Naive thymus-derived CD4-positive, alpha-beta T cell (primary cell): ENCODE measurements around the gene WDR73. TPM values are rescaled to one million over a fixed set of nuclear protein-coding genes. Genes with fewer than 3 reads are reported as not detected.
A peak's percentile ranks its signal among the peaks of the same experiment; 100 is the strongest.

Experiments used
- ATAC-seq: fragments of 150-1000 bp; cut with Tn5 transposase; 2 replicates; pipeline ENCODE4 v1.10.0; 2021; ENCODE audit warnings: mild to moderate bottlenecking, moderate library complexity
- CTCF ChIA-PET: fragments of 350-600 bp; sonication (Branson Sonifier 250); formaldehyde crosslinking; loops from one replicate; lab custom pipeline; 2021; ENCODE audit warnings: antibody characterized with exemption; lab: Charles Lee
- POLR2A ChIA-PET: fragments of 350-600 bp; sonication (Branson Sonifier 250); formaldehyde crosslinking; loops from one replicate; lab custom pipeline; 2021; ENCODE audit warnings: antibody characterized with exemption, inconsistent platforms; lab: Charles Lee
- DNase-seq, 9 donors: peaks; one replicate each; pipeline versions ENCODE4 v3.0.0 to v3.0.0-alpha.2; 2020 to 2022; ENCODE audit warnings: mixed read lengths in 1 of 9
- H3K27ac ChIP-seq: one replicate; pipeline ENCODE4 v1.7.0; 2013; ENCODE audit warnings: mild to moderate bottlenecking, low read depth, low read length, moderate library complexity
- H3K27me3 ChIP-seq, 2 donors: one replicate each; pipeline ENCODE4 v1.7.0; 2013; ENCODE audit warnings: low read length in 2 of 2, mild to moderate bottlenecking in 2 of 2, moderate library complexity in 2 of 2; ENCODE audit not compliant: control insufficient read depth in 2 of 2, insufficient read depth in 2 of 2
- H3K36me3 ChIP-seq, 3 experiments: 1 replicate in 2 of 3; 2 replicates in 1 of 3; pipeline ENCODE4 v1.7.0; 2013; ENCODE audit warnings: low read length in 3 of 3, mild to moderate bottlenecking in 3 of 3, moderate library complexity in 1 of 3; ENCODE audit not compliant: insufficient read depth in 3 of 3, control insufficient read depth in 2 of 3
- H3K4me1 ChIP-seq, 2 donors: one replicate each; pipeline ENCODE4 v1.7.0; 2013; ENCODE audit warnings: low read length in 2 of 2, mild to moderate bottlenecking in 2 of 2, moderate library complexity in 1 of 2; ENCODE audit not compliant: control insufficient read depth in 2 of 2, insufficient read depth in 2 of 2
- H3K4me3 ChIP-seq: 2 replicates; pipeline ENCODE4 v1.7.0; 2013; ENCODE audit warnings: mild to moderate bottlenecking, low read length
- H3K9me3 ChIP-seq, 3 experiments: 1 replicate in 2 of 3; 2 replicates in 1 of 3; pipeline ENCODE4 v1.7.0; 2013; ENCODE audit warnings: low read length in 3 of 3; ENCODE audit not compliant: control insufficient read depth in 2 of 3
- H3K27ac Mint-ChIP-seq, 9 donors: one replicate each; pipeline ENCODE4 v1.8.0; 2020 to 2022; ENCODE audit warnings: mixed read lengths in 9 of 9, mild to moderate bottlenecking in 8 of 9, moderate library complexity in 5 of 9, inconsistent platforms in 2 of 9
- H3K27me3 Mint-ChIP-seq, 5 donors: one replicate each; pipeline ENCODE4 v1.8.0; 2021 to 2022; ENCODE audit warnings: mixed read lengths in 5 of 5, mild to moderate bottlenecking in 1 of 5
- H3K36me3 Mint-ChIP-seq, 5 donors: one replicate each; pipeline ENCODE4 v1.8.0; 2020 to 2022; ENCODE audit warnings: mixed read lengths in 5 of 5, mild to moderate bottlenecking in 3 of 5, inconsistent platforms in 1 of 5
- H3K4me1 Mint-ChIP-seq, 7 donors: one replicate each; pipeline ENCODE4 v1.8.0; 2020 to 2022; ENCODE audit warnings: mixed read lengths in 7 of 7, mild to moderate bottlenecking in 3 of 7, inconsistent platforms in 1 of 7
- H3K4me3 Mint-ChIP-seq, 10 donors: one replicate each; pipeline ENCODE4 v1.8.0; 2020 to 2022; ENCODE audit warnings: mild to moderate bottlenecking in 10 of 10, mixed read lengths in 10 of 10, moderate library complexity in 6 of 10, inconsistent platforms in 2 of 10
- H3K9me3 Mint-ChIP-seq, 11 donors: one replicate each; pipeline ENCODE4 v1.8.0; 2020 to 2022; ENCODE audit warnings: mixed read lengths in 11 of 11, mild to moderate bottlenecking in 4 of 11, inconsistent platforms in 1 of 11, moderate library complexity in 1 of 11
- intact Hi-C, 2 donors: fragments of 100-400 bp; cut with micrococcal nuclease; formaldehyde crosslinking; loops; one replicate each; pipeline ENCODE4 v1.15.1; 2023
- polyA plus RNA-seq, 2 donors: library from polyadenylated mRNA; unstranded; fragments of 300-500 nt; fragmentation: Illumina TruSeq; gene quantifications; one replicate each; pipeline ENCODE4 v1.2.3, GENCODE V29; 2021
- total RNA-seq, 6 experiments: library from RNA in 5 of 6; stranded (reverse) in 5 of 6; gene quantifications; 1 replicate in 5 of 6; 2 replicates in 1 of 6; pipeline ENCODE4 v1.2.3 and lab custom pipeline; 2021 to 2026

The WDR73 gene
- total and polyA plus RNA-seq, 7 experiments from 2014 or later, result 22.0 to 47.7 (median 27.5) TPM

- Histone ChIP-seq H3K9me3 (no peaks in the 10 kb centered on the region), H3K27me3 (no peaks in the 10 kb centered on the region), H3K36me3 (peaks cover 7 to 23% (median 9%) of the 10 kb centered on the region in 3 experiments), H3K27ac (peak overlapping the region; percentile 90), H3K4me1 (peaks cover 26 to 41% of the 10 kb centered on the region in 2 donors), H3K4me3 (peak overlapping the region; percentile 91)
- Mint-ChIP-seq H3K27me3 (no peaks in the 10 kb centered on the region), H3K27ac (peak overlapping the region; percentile 60 to 99 (median 93)), H3K4me3 (peak overlapping the region; percentile 75 to 99 (median 96)), H3K4me1 (peaks cover 18 to 59% (median 50%) of the 10 kb centered on the region in 7 donors), H3K9me3 (no peaks in the 10 kb centered on the region), H3K36me3 (peaks cover 4 to 13% (median 10%) of the 10 kb centered on the region in 5 donors)
- peak; percentile 67 for ATAC-seq
- peak; percentile 54 to 80 (median 75) for DNase-seq
- CTCF ChIA-PET, result interaction anchor here (0.6 to 1.9 kb wide), 12 partner anchors 19 to 271 kb away, joined by 3 to 10 read pairs (median 6); no protein-coding TSS in a partner anchor
- intact Hi-C loops, result loop anchor here (1.0 kb wide), 13 partner anchors 24 to 326 kb away; partner anchors contain the start of genes SEC11A (in 2 of the 2), PDE8A (in 1 of the 2) and ZNF592 (in 1 of the 2)
- POLR2A ChIA-PET, result interaction anchor here (1.0 to 7.5 kb wide), 19 partner anchors 17 to 108 kb away, joined by 3 to 70 read pairs (median 9); partner anchors contain the start of genes SEC11A, ZNF592 and ZSCAN2
Measured at GRCh38 chr15:84654689-84655453, 788 bp upstream of the WDR73 start.

- Histone ChIP-seq H3K27ac (peak overlapping the region; percentile 90), H3K36me3 (peaks cover 12 to 36% (median 13%) of the 10 kb centered on the region in 3 experiments), H3K9me3 (no peaks in the 10 kb centered on the region), H3K4me1 (peaks cover 21 to 30% of the 10 kb centered on the region in 2 donors), H3K27me3 (no peaks in the 10 kb centered on the region), H3K4me3 (peak overlapping the region; percentile 91)
- no peak for ATAC-seq
- Mint-ChIP-seq H3K27ac (peak overlapping the region; percentile 91 to 99 (median 93)), H3K4me1 (peaks cover 17 to 51% (median 45%) of the 10 kb centered on the region in 7 donors), H3K9me3 (no peaks in the 10 kb centered on the region), H3K36me3 (peaks cover 9 to 18% (median 15%) of the 10 kb centered on the region in 5 donors), H3K27me3 (no peaks in the 10 kb centered on the region), H3K4me3 (peak overlapping the region; percentile 83 to 100 (median 98))
- no peak for DNase-seq
- ChIA-PET CTCF (interaction anchor here (0.7 to 1.9 kb wide), 13 partner anchors 14 to 227 kb away, joined by 3 to 10 read pairs (median 4); no protein-coding TSS in a partner anchor), POLR2A (interaction anchor here (0.6 to 7.5 kb wide), 20 partner anchors 12 to 158 kb away, joined by 3 to 70 read pairs (median 7); partner anchors contain the start of genes SEC11A, ZNF592 and ZSCAN2)
- intact Hi-C loops, result no loop called here
Measured at GRCh38 chr15:84653584-84653909, 536 bp downstream of the WDR73 start.

DNA sequence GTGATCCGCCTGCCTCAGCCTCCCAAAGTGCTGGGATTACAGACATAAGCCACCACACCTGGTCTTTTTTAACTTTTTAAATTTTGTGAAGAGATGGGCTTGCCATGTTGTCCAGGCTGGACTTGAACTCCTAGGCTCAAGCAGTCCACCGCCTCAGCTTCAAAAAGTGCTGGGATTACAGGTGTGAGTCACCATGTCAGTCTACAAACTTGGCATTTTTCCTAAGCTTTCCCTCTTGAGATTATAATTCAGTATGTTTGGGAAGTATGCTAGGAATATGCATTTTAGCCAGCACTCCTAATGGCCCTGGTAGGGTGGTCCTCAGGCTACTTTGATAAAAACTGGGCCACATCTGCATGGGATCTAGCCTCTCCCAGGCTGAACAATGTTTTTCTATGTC, 4.4 kb downstream of the WDR73 start:
- ChIA-PET CTCF (no interaction called here), POLR2A (interaction anchor here (0.6 to 4.0 kb wide), 7 partner anchors 9 to 117 kb away, joined by 3 to 17 read pairs (median 5); no protein-coding TSS in a partner anchor)
- intact Hi-C loops, result no loop called here
- no peaks in the 10 kb centered on the region for H3K9me3 ChIP-seq
- Mint-ChIP-seq H3K9me3 (no peaks in the 10 kb centered on the region), H3K27me3 (no peaks in the 10 kb centered on the region), H3K36me3 (peaks cover 17 to 39% (median 28%) of the 10 kb centered on the region in 5 donors), H3K27ac (peak overlapping the region in 2 of 9 donors; percentile 63 to 71), H3K4me3 (no peak overlapping the region), H3K4me1 (peaks cover 15 to 37% (median 34%) of the 10 kb centered on the region in 7 donors)
- H3K36me3 ChIP-seq, result peaks cover 20 to 72% (median 24%) of the 10 kb centered on the region in 3 experiments
- H3K4me1 ChIP-seq, result peaks cover 18% of the 10 kb centered on the region in 2 donors
- no peak for ATAC-seq
- H3K27me3 ChIP-seq, result no peaks in the 10 kb centered on the region
- no peak for DNase-seq
- H3K27ac ChIP-seq, result peak overlapping the region; percentile 37
- no peak overlapping the region for H3K4me3 ChIP-seq

DNA sequence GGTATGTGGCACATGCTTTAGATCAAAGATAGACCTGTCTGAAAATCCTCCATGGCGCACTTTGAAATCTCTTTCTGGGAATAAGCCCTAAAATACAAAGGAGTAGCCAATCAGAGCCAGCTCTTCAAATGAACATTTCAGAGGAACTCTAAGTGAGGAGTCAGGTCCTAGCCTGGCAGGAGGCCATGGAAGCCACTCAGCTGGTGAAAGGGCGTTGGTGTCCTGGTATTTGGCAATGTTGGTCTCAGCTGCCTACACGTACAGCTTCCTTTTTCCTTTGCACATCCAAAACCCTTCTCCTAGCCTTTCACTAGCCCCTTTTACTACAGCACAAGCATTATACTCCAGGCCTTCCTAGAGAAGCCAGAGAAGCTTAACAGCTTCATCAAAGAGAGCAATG, 5.5 kb downstream of the WDR73 start:
- POLR2A ChIA-PET, result interaction anchor here (0.6 to 4.0 kb wide), 6 partner anchors 9 to 67 kb away, joined by 3 to 17 read pairs (median 4); partner anchors contain the start of gene SEC11A
- CTCF ChIA-PET, result interaction anchor here (1.1 kb wide), 1 partner anchor 13 kb away, joined by 3 read pairs; no protein-coding TSS in a partner anchor
- Histone ChIP-seq H3K9me3 (no peaks in the 10 kb centered on the region), H3K36me3 (peaks cover 20 to 76% (median 24%) of the 10 kb centered on the region in 3 experiments), H3K27ac (no peak overlapping the region), H3K4me3 (no peak overlapping the region), H3K4me1 (peaks cover 15 to 17% of the 10 kb centered on the region in 2 donors), H3K27me3 (no peaks in the 10 kb centered on the region)
- Mint-ChIP-seq H3K9me3 (no peaks in the 10 kb centered on the region), H3K27me3 (no peaks in the 10 kb centered on the region), H3K36me3 (peaks cover 17 to 44% (median 27%) of the 10 kb centered on the region in 5 donors), H3K4me1 (peaks cover 15 to 31% (median 28%) of the 10 kb centered on the region in 7 donors), H3K27ac (peak overlapping the region in 5 of 9 donors; percentile 63 to 80 (median 78)), H3K4me3 (no peak overlapping the region)
- ATAC-seq (no peak), DNase-seq (no peak)
- intact Hi-C loops, result no loop called here

- H3K27me3 ChIP-seq, result no peaks in the 10 kb centered on the region
- no peak overlapping the region for H3K27ac ChIP-seq
- Mint-ChIP-seq H3K27ac (peak overlapping the region in 7 of 9 donors; percentile 44 to 84 (median 71)), H3K36me3 (peaks cover 17 to 50% (median 30%) of the 10 kb centered on the region in 5 donors), H3K4me3 (peak overlapping the region in 1 of 10 donors; percentile 8), H3K27me3 (no peaks in the 10 kb centered on the region), H3K4me1 (peaks cover 15 to 30% (median 24%) of the 10 kb centered on the region in 7 donors), H3K9me3 (no peaks in the 10 kb centered on the region)
- ChIA-PET POLR2A (interaction anchor here (0.6 to 4.0 kb wide), 5 partner anchors 8 to 116 kb away, joined by 4 to 17 read pairs (median 4); no protein-coding TSS in a partner anchor), CTCF (interaction anchor here (0.5 to 1.0 kb wide), 2 partner anchors 9 to 27 kb away, joined by 3 to 4 read pairs; no protein-coding TSS in a partner anchor)
- no peak overlapping the region for H3K4me3 ChIP-seq
- intact Hi-C loops, result no loop called here
- H3K4me1 ChIP-seq, result peaks cover 7 to 9% of the 10 kb centered on the region in 2 donors
- no peak for ATAC-seq
- DNase-seq, result no peak
- no peaks in the 10 kb centered on the region for H3K9me3 ChIP-seq
- peaks cover 20 to 84% (median 24%) of the 10 kb centered on the region in 3 experiments for H3K36me3 ChIP-seq
Measured at GRCh38 chr15:84647726-84648125, 6.4 kb downstream of the WDR73 start.

DNA sequence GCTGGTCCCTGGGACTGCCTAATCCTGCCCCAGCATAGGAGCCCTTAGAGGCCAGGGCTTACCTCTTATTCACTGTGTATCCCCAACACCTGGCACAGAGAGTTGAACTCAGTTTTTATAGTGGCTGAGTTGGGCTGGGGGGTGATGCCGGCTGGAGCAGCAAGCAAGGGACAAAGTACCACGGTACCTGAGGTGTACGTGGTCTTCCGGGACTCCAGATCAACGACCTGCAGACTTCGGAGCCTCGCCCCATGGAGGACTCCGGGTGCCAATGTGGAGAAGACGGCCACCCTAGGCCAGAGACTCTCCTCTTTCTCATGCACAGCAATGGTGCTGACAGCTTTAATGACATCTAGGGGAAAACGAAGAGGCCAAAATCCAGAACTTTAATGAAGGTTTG, 8.1 kb downstream of the WDR73 start:
- ChIA-PET POLR2A (interaction anchor here (0.6 to 4.0 kb wide), 5 partner anchors 8 to 86 kb away, joined by 3 to 10 read pairs (median 5); no protein-coding TSS in a partner anchor), CTCF (no interaction called here)
- H3K4me3 Mint-ChIP-seq, result no peak overlapping the region
- DNase-seq, result no peak
- H3K27me3 Mint-ChIP-seq, result no peaks in the 10 kb centered on the region
- Histone ChIP-seq H3K9me3 (no peaks in the 10 kb centered on the region), H3K27ac (no peak overlapping the region), H3K27me3 (no peaks in the 10 kb centered on the region), H3K4me1 (no peaks in the 10 kb centered on the region), H3K4me3 (no peak overlapping the region), H3K36me3 (peaks cover 13 to 88% (median 16%) of the 10 kb centered on the region in 3 experiments)
- intact Hi-C loops, result no loop called here
- H3K36me3 Mint-ChIP-seq, result peaks cover 12 to 43% (median 23%) of the 10 kb centered on the region in 5 donors
- peaks cover 7 to 19% (median 11%) of the 10 kb centered on the region in 7 donors for H3K4me1 Mint-ChIP-seq
- ATAC-seq, result no peak
- H3K9me3 Mint-ChIP-seq, result no peaks in the 10 kb centered on the region
- H3K27ac Mint-ChIP-seq, result peak overlapping the region in 1 of 9 donors; percentile 11
